ENCODE data around the gene TOR1B. TPM values are rescaled to one million over a fixed set of nuclear protein-coding genes. Genes with fewer than 3 reads are reported as not detected.
A peak's percentile ranks its signal among the peaks of the same experiment; 100 is the strongest.
"Not testable (repeated sequence)": the region's sequence is repeated elsewhere in the genome, so short reads cannot be mapped to it uniquely, and the experiment has no call there.

TOR1B gene
- polyA plus RNA-seq, 2 donors = 8.8 to 9.7 TPM

GRCh38 chr9:129776096-129776495 is 26.9 kb upstream of the TOR1B start:
- not testable (repeated sequence) for H3K36me3 ChIP-seq (ENCODE audit: control insufficient read depth in 2 of 2, insufficient read depth in 2 of 2, low read length in 1 of 2); H3K4me1 ChIP-seq (ENCODE audit: control insufficient read depth in 2 of 2, insufficient read depth in 2 of 2, low read length in 1 of 2); H3K27me3 ChIP-seq (ENCODE audit: control insufficient read depth in 1 of 2, insufficient read depth in 2 of 2, low read length in 2 of 2); H3K27ac ChIP-seq (ENCODE audit: low read depth in 2 of 2, low read length in 1 of 2); H3K9me3 ChIP-seq (ENCODE audit: control insufficient read depth in 2 of 2, insufficient read depth in 1 of 2, low read depth in 1 of 2, low read length in 1 of 2); H3K4me3 ChIP-seq (ENCODE audit: low read depth in 1 of 2, low read length in 2 of 2)
- WGBS, 2 donors = 92 to 96% methylated on average over 4 of the region's 4 CpGs

DNA sequence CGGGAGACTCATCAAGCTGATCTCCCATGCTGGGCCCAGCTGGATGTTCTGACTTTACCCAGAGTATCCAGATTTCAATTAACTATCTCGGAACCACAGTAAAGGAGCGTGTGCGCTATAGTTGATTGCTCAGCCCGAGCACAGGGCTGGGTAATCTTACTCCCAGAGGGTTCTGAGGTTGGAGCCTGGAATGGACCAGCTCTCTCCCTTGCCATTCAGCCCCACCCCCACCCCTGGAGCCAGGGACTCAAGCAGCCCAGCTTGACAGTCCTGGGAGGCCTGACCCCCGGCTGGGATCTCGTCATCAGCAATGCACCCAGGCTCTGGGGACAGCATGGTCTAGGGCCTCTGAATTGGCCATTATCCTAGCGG is 26.4 kb upstream of the TOR1B start:
- H3K9me3 ChIP-seq (ENCODE audit: control insufficient read depth in 2 of 2, insufficient read depth in 1 of 2, low read depth in 1 of 2, low read length in 1 of 2) = no peaks in the 10 kb centered on the region
- peak overlapping the region; percentile 57 to 62 for H3K27ac ChIP-seq (ENCODE audit: low read depth in 2 of 2, low read length in 1 of 2)
- 70 to 73% methylated on average over 8 of the region's 8 CpGs for WGBS, 2 donors
- H3K4me1 ChIP-seq (ENCODE audit: control insufficient read depth in 2 of 2, insufficient read depth in 2 of 2, low read length in 1 of 2) = peaks cover 5 to 7% of the 10 kb centered on the region in 2 donors
- H3K4me3 ChIP-seq (ENCODE audit: low read depth in 1 of 2, low read length in 2 of 2) = no peak overlapping the region
- no peaks in the 10 kb centered on the region for H3K27me3 ChIP-seq (ENCODE audit: control insufficient read depth in 1 of 2, insufficient read depth in 2 of 2, low read length in 2 of 2)
- H3K36me3 ChIP-seq (ENCODE audit: control insufficient read depth in 2 of 2, insufficient read depth in 2 of 2, low read length in 1 of 2) = no peaks in the 10 kb centered on the region

DNA sequence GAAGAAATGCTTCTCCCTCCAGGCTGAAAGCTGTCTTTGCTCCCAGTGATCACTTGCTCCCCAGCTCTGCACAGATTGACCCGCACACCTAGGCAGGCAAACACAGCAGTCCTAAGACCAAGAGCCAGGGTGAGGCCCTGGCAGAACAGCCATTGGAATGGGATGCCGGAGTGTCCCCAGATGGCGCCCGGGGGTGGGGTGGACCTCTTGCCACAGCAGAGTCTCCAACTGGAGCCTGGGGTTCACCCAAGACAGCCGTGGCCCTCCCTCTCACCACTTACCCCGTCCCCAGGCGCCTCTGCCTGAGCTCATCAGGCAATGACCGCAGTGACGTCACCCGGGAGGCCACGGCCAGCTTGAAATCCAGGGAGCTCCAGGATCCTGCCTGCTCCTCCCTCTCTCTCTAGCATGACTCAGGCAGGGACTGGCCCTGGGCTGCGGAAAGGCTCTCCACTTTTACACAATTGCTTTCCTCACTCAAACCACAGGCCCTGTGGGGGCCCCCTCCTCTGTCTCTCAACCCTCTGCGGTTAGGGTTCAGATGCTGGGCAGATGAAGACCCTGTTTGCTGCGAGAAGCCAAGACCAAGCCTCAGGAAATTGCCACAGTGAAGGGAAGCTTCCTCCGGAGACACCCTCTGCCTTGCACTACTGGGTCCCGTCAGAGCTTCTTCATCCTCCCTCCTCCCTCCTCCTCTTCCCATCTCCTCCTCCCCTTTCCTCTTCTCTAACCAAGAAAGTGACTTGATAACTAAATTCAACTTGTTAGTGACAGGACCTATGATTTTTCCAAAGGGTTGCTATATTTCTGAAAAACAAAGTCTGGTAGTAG is 25.8 kb upstream of the TOR1B start:
- Histone ChIP-seq H3K27ac (ENCODE audit: low read depth in 2 of 2, low read length in 1 of 2) (peak overlapping the region; percentile 57 to 62), H3K9me3 (ENCODE audit: control insufficient read depth in 2 of 2, insufficient read depth in 1 of 2, low read depth in 1 of 2, low read length in 1 of 2) (no peaks in the 10 kb centered on the region), H3K36me3 (ENCODE audit: control insufficient read depth in 2 of 2, insufficient read depth in 2 of 2, low read length in 1 of 2) (no peaks in the 10 kb centered on the region), H3K4me3 (ENCODE audit: low read depth in 1 of 2, low read length in 2 of 2) (no peak overlapping the region), H3K4me1 (ENCODE audit: control insufficient read depth in 2 of 2, insufficient read depth in 2 of 2, low read length in 1 of 2) (peaks cover 5 to 7% of the 10 kb centered on the region in 2 donors), H3K27me3 (ENCODE audit: control insufficient read depth in 1 of 2, insufficient read depth in 2 of 2, low read length in 2 of 2) (no peaks in the 10 kb centered on the region)
- 16 to 35% methylated on average over 16 of the region's 16 CpGs for WGBS, 2 donors

GRCh38 chr9:129777769-129778130 is 25.2 kb upstream of the TOR1B start:
- peak overlapping the region; percentile 17 to 33 for H3K27ac ChIP-seq (ENCODE audit: low read depth in 2 of 2, low read length in 1 of 2)

DNA sequence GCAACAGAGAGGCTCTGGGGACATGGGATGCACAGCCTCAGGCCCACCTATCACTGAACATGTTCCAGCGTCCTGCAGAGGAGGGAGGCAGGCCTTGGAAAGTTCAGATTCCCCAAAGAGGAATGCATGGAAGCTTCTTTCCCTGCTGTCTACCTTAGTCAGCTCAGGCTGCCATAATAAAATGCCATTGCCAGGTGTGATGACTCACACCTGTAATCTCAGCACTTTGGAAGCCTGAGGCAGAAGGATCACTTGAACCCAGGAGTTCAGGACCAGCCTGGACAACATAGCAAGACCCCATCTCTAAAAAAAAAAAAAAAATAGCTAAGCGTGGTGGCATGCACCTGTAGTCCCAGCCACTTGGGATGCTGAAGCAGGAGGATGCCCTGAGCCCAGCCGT is 24.5 kb upstream of the TOR1B start:
- no peaks in the 10 kb centered on the region for H3K36me3 ChIP-seq (ENCODE audit: control insufficient read depth in 2 of 2, insufficient read depth in 2 of 2, low read length in 1 of 2)
- peaks cover 5 to 7% of the 10 kb centered on the region in 2 donors for H3K4me1 ChIP-seq (ENCODE audit: control insufficient read depth in 2 of 2, insufficient read depth in 2 of 2, low read length in 1 of 2)
- no peaks in the 10 kb centered on the region for H3K9me3 ChIP-seq (ENCODE audit: control insufficient read depth in 2 of 2, insufficient read depth in 1 of 2, low read depth in 1 of 2, low read length in 1 of 2)
- no peaks in the 10 kb centered on the region for H3K27me3 ChIP-seq (ENCODE audit: control insufficient read depth in 1 of 2, insufficient read depth in 2 of 2, low read length in 2 of 2)
- WGBS, 2 donors = 83 to 90% methylated on average over 3 of the region's 3 CpGs
- H3K27ac ChIP-seq (ENCODE audit: low read depth in 2 of 2, low read length in 1 of 2) = no peak overlapping the region
- no peak overlapping the region for H3K4me3 ChIP-seq (ENCODE audit: low read depth in 1 of 2, low read length in 2 of 2)

More at GRCh38 chr9:129777769-129778130, 25.2 kb upstream of the TOR1B start:
- no peaks in the 10 kb centered on the region for H3K27me3 ChIP-seq (ENCODE audit: control insufficient read depth in 1 of 2, insufficient read depth in 2 of 2, low read length in 2 of 2)
- 50 to 58% methylated on average over 11 of the region's 11 CpGs for WGBS, 2 donors
- no peak overlapping the region for H3K4me3 ChIP-seq (ENCODE audit: low read depth in 1 of 2, low read length in 2 of 2)
- H3K9me3 ChIP-seq (ENCODE audit: control insufficient read depth in 2 of 2, insufficient read depth in 1 of 2, low read depth in 1 of 2, low read length in 1 of 2) = no peaks in the 10 kb centered on the region
- H3K4me1 ChIP-seq (ENCODE audit: control insufficient read depth in 2 of 2, insufficient read depth in 2 of 2, low read length in 1 of 2) = peaks cover 5 to 7% of the 10 kb centered on the region in 2 donors
- no peaks in the 10 kb centered on the region for H3K36me3 ChIP-seq (ENCODE audit: control insufficient read depth in 2 of 2, insufficient read depth in 2 of 2, low read length in 1 of 2)

GRCh38 chr9:129779560-129780190 is 23.3 kb upstream of the TOR1B start:
- Histone ChIP-seq H3K4me1 (ENCODE audit: control insufficient read depth in 2 of 2, insufficient read depth in 2 of 2, low read length in 1 of 2) (peaks cover 2 to 5% of the 10 kb centered on the region in 2 donors), H3K36me3 (ENCODE audit: control insufficient read depth in 2 of 2, insufficient read depth in 2 of 2, low read length in 1 of 2) (no peaks in the 10 kb centered on the region), H3K4me3 (ENCODE audit: low read depth in 1 of 2, low read length in 2 of 2) (no peak overlapping the region), H3K9me3 (ENCODE audit: control insufficient read depth in 2 of 2, insufficient read depth in 1 of 2, low read depth in 1 of 2, low read length in 1 of 2) (no peaks in the 10 kb centered on the region), H3K27ac (ENCODE audit: low read depth in 2 of 2, low read length in 1 of 2) (no peak overlapping the region), H3K27me3 (ENCODE audit: control insufficient read depth in 1 of 2, insufficient read depth in 2 of 2, low read length in 2 of 2) (no peaks in the 10 kb centered on the region)
- WGBS, 2 donors = 93% methylated on average over 6 to 7 of the region's 7 CpGs

DNA sequence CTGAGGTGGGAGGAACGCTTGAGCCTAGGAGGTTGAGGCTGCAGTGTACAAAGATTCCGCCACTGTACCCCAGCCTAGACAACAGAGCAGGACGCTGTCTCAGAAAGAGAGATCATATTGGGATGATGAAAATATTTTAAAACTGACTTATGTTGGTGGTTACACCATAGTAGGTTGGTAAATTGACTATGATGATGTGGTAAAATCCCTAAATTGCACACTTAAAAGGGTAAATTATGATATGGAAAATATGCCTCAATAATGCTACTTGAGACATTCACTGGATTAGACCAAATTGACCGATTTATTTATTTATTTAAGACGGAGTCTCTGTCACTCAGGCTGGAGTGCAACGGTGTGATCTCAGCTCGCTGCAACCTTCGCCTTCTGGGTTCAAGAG is 21.9 kb upstream of the TOR1B start:
- no peaks in the 10 kb centered on the region for H3K36me3 ChIP-seq (ENCODE audit: control insufficient read depth in 2 of 2, insufficient read depth in 2 of 2, low read length in 1 of 2)
- H3K27ac ChIP-seq (ENCODE audit: low read depth in 2 of 2, low read length in 1 of 2) = no peak overlapping the region
- H3K9me3 ChIP-seq (ENCODE audit: control insufficient read depth in 2 of 2, insufficient read depth in 1 of 2, low read depth in 1 of 2, low read length in 1 of 2) = no peaks in the 10 kb centered on the region
- no peaks in the 10 kb centered on the region for H3K27me3 ChIP-seq (ENCODE audit: control insufficient read depth in 1 of 2, insufficient read depth in 2 of 2, low read length in 2 of 2)
- H3K4me3 ChIP-seq (ENCODE audit: low read depth in 1 of 2, low read length in 2 of 2) = no peak overlapping the region
- H3K4me1 ChIP-seq (ENCODE audit: control insufficient read depth in 2 of 2, insufficient read depth in 2 of 2, low read length in 1 of 2) = peaks cover 0 to 5% of the 10 kb centered on the region in 2 donors
- WGBS, 2 donors = 79 to 82% methylated on average over 8 of the region's 8 CpGs

- no peaks in the 10 kb centered on the region for H3K27me3 ChIP-seq (ENCODE audit: control insufficient read depth in 1 of 2, insufficient read depth in 2 of 2, low read length in 2 of 2)
- no peak overlapping the region for H3K27ac ChIP-seq (ENCODE audit: low read depth in 2 of 2, low read length in 1 of 2)
- 65 to 72% methylated on average over 5 of the region's 5 CpGs for WGBS, 2 donors
- no peak overlapping the region for H3K4me3 ChIP-seq (ENCODE audit: low read depth in 1 of 2, low read length in 2 of 2)
- H3K9me3 ChIP-seq (ENCODE audit: control insufficient read depth in 2 of 2, insufficient read depth in 1 of 2, low read depth in 1 of 2, low read length in 1 of 2) = no peaks in the 10 kb centered on the region
- no peaks in the 10 kb centered on the region for H3K36me3 ChIP-seq (ENCODE audit: control insufficient read depth in 2 of 2, insufficient read depth in 2 of 2, low read length in 1 of 2)
- H3K4me1 ChIP-seq (ENCODE audit: control insufficient read depth in 2 of 2, insufficient read depth in 2 of 2, low read length in 1 of 2) = peaks cover 0 to under 1% of the 10 kb centered on the region in 2 donors
Observed at GRCh38 chr9:129781981-129782380, 21.0 kb upstream of the TOR1B start.

DNA sequence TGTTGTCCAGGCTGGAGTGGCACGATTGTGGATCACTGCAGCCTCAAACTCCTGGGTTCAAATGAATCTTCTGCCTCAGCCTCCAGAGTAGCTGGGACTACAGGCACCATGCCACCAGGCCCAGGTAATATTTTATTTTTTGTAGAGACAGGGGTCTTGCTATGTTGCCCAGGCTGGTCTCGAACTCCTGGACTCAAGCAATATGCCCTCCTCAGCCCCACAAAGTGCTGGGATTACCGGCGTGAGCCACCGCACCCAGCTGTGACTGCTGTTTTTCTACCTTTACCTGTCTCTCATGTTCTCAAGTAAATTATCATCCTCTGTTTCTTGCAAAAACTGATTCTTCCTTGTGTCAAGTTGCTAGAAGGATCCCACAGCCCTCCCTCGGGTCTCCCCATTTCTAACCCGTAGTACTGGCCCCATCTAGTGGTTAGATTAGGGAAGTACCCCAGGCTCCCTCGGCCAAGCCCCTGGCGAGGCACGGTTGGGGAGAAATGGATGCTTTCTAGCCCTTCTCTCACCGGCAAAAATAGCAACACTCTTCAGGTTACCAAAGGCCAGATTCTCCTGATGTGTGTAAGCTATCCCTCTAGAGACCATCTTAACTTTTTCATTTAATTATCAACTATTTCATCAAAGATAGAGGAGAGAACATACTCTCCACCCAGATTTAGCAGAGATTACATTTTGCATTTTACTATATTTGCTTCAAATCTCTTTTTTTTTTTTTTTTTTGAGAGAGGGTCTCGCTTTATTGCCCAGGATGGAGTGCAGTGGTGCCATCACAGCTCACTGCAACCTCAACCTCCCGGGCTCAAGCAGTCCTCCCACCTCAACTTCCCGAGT is 19.2 kb upstream of the TOR1B start:
- H3K27ac ChIP-seq (ENCODE audit: low read depth in 2 of 2, low read length in 1 of 2) = no peak overlapping the region
- no peaks in the 10 kb centered on the region for H3K36me3 ChIP-seq (ENCODE audit: control insufficient read depth in 2 of 2, insufficient read depth in 2 of 2, low read length in 1 of 2)
- no peaks in the 10 kb centered on the region for H3K27me3 ChIP-seq (ENCODE audit: control insufficient read depth in 1 of 2, insufficient read depth in 2 of 2, low read length in 2 of 2)
- no peaks in the 10 kb centered on the region for H3K9me3 ChIP-seq (ENCODE audit: control insufficient read depth in 2 of 2, insufficient read depth in 1 of 2, low read depth in 1 of 2, low read length in 1 of 2)
- WGBS, 2 donors = 33 to 34% methylated on average over 14 of the region's 14 CpGs
- no peak overlapping the region for H3K4me3 ChIP-seq (ENCODE audit: low read depth in 1 of 2, low read length in 2 of 2)
- H3K4me1 ChIP-seq (ENCODE audit: control insufficient read depth in 2 of 2, insufficient read depth in 2 of 2, low read length in 1 of 2) = no peaks in the 10 kb centered on the region

All from esophagus (tissue), 2 donors.